MG63 (cell line): ENCODE measurements around the gene LMOD2. TPM values are rescaled to one million over a fixed set of nuclear protein-coding genes. Genes with fewer than 3 reads are reported as not detected.
"Not testable (repeated sequence)": the region's sequence is repeated elsewhere in the genome, so short reads cannot be mapped to it uniquely, and the experiment has no call there.

ENCODE experiments used
- DNase-seq: peaks from one replicate; pipeline ENCODE4 v3.0.0-alpha.2; 2020
- H3K27me3 ChIP-seq: fragments of 250-450 bp; sonication (Bioruptor Pico); 2 replicates; pipeline ENCODE4 v1.5.1; 2020; ENCODE audit warnings: mild to moderate bottlenecking, moderate library complexity
- H3K36me3 ChIP-seq: fragments of 250-450 bp; sonication (Bioruptor Pico); 2 replicates; pipeline ENCODE4 v1.5.1; 2020; ENCODE audit warnings: mild to moderate bottlenecking, moderate library complexity
- H3K4me3 ChIP-seq: fragments of 250-450 bp; sonication (Bioruptor Pico); 2 replicates; pipeline ENCODE4 v1.5.1; 2020; ENCODE audit warnings: mild to moderate bottlenecking, moderate library complexity
- H3K9me3 ChIP-seq: fragments of 250-450 bp; sonication (Bioruptor Pico); 2 replicates; pipeline ENCODE4 v1.5.1; 2020; ENCODE audit warnings: mild to moderate bottlenecking, moderate library complexity
- total RNA-seq: library from RNA; depleted of rRNA; stranded (reverse); fragments of >200 nt; shearing (Covaris generic); gene quantifications from 2 replicates; pipeline ENCODE4 v1.2.3, GENCODE V29; 2014; ENCODE audit warnings: low replicate concordance

LMOD2 gene
- total RNA-seq, 1 experiment from 2014 or later: not detected

DNA sequence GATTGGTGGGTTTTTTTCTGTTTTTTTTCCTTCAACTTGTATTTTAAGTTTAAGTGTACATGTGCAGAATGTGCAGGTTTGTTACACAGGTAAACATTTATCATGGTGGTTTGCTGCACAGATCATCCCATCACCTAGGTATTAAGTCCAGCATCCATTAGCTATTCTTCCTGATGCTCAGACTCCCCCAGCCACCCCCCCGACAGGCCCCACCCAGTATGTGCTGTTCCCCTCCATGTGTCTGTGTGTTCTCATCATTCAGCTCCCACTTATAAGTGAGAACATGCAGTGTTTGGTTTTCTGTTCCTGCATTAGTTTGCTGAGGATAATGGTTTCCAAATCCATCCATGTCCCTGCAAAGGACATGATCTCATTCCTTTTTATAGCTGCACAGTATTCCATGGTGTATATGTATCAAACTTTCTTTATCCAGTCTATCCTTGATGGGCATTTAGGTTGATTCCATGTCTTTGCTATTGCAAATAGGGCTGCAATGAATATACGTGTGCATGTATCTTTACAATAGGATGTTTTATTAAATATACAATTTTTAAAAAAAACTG is 21.6 kb upstream of the LMOD2 start:
- H3K36me3 ChIP-seq, H3K4me3 ChIP-seq, DNase-seq, H3K27me3 ChIP-seq, H3K9me3 ChIP-seq: not testable (repeated sequence)

DNA sequence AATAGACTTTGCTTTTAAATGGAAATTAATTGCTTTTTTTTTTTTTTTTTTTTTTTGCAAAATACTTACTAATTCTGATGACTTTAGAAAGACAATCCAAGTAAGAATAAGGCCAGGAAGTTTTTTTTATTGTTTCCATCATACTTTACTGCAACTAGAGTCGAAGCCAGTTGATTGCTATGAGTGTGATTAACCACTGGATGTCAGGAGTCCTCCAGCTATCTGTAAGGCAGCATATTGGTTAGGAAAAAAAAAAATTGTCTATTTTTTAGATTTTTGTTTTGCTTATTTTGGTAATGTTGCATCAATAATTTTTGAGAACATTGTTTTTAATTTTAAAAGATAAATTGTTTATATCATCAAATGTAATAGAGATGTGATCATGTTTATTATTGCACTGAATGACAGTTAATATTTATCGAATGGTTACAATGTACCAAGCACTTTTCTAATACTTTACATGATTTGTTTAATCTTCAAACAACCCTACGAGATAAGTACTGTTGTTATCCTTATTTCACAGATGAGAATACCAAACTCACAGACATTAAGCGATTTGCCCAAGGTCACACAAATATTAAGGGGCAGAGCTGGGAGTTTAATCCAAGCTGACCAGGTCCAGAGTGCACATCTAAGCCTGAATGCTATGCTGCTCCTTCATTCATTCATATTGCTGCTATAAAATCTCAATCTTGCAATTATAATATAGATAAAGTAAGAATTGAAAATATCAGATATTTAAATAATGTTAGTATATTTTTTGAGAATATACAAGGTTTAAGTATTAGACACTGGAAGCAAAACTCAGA is 19.9 kb upstream of the LMOD2 start:
- Histone ChIP-seq H3K9me3 (no peaks in the 10 kb centered on the region), H3K27me3 (no peaks in the 10 kb centered on the region), H3K36me3 (no peaks in the 10 kb centered on the region), H3K4me3 (no peak overlapping the region)
- no peak for DNase-seq

DNA sequence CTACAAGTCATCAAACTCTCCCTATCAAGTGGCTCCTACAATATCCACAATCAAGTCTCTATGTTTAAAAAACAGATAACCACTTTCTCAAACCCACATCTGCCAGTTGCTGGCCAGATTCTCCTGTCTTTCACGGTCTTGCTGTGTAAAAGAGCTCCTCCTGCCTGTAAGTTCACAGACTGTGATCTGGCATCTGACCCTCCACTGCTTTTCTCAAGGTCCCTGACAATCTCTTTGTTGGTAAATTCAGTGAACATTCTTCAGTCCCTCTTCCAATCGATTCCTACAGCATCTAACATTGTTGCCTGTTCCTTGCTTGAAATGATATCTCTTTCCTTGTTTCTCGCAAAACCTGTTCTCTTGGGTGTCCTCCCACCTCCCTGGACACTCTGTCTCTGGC is 18.5 kb upstream of the LMOD2 start:
- DNase-seq: no peak
- H3K4me3 ChIP-seq: no peak overlapping the region
- no peaks in the 10 kb centered on the region for H3K36me3 ChIP-seq
- no peaks in the 10 kb centered on the region for H3K27me3 ChIP-seq
- no peaks in the 10 kb centered on the region for H3K9me3 ChIP-seq

DNA sequence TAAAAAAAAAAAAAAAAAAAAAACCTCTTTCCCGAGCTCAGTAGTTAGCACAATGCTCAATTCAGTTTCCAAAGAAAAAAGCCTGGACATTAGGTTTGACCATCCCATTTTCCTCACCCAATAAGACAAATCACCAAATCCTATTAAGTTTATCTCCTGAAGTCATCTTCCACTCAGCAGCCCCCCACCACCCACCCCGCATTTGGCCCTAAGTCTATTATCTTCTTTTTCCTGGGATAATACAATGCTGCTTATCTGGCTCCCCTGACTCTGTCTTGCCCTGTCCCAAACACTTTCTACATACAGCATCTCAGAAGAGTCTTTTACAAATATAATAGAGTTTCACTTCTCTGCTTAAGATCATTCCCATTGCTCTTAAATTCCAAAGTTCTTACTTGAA is 17.8 kb upstream of the LMOD2 start:
- Histone ChIP-seq H3K27me3 (no peaks in the 10 kb centered on the region), H3K4me3 (no peak overlapping the region), H3K9me3 (no peaks in the 10 kb centered on the region), H3K36me3 (no peaks in the 10 kb centered on the region)
- DNase-seq: no peak

DNA sequence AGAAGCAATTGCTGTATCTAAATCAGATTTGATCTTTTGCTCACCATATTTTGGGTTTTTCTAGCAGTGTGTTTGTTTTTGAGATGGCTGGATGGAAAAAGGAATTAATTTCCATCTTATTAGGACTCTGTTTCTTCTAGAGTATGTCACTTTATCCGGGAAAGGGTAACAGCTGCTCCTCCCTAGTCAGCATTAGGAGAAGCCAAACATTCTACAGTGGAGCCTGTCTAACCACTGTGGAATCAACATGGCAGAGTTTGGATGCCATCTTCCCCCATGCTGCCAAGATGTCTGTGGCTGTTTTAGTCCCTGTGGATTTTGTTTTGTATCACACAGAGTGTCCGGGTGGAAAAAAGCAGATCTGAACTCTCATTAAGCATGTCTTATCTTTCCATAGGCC is 16.0 kb upstream of the LMOD2 start:
- no peak for DNase-seq
- H3K9me3 ChIP-seq: no peaks in the 10 kb centered on the region
- H3K27me3 ChIP-seq: no peaks in the 10 kb centered on the region
- H3K4me3 ChIP-seq: no peak overlapping the region
- H3K36me3 ChIP-seq: no peaks in the 10 kb centered on the region

DNA sequence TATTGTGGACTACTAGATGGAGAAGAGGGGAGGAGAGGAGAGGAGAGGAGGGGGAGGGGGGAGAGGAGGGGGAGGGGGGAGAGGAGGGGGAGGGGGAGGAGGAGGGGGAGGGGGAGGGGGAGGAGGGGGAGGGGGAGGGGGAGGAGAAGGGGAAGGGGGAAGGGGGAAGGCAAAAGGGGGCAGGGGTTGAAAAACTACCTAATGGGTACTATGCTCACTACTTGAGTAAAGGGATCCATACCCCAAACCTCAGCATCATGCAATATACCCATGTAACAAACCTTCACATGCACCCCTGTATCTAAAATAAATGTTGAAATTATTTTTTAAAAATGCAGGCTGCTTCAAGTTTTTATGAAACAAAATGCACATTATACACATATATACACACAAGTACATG is 15.1 kb upstream of the LMOD2 start:
- no peak overlapping the region for H3K4me3 ChIP-seq
- H3K27me3 ChIP-seq: no peaks in the 10 kb centered on the region
- no peaks in the 10 kb centered on the region for H3K36me3 ChIP-seq
- no peak for DNase-seq
- H3K9me3 ChIP-seq: no peaks in the 10 kb centered on the region

DNA sequence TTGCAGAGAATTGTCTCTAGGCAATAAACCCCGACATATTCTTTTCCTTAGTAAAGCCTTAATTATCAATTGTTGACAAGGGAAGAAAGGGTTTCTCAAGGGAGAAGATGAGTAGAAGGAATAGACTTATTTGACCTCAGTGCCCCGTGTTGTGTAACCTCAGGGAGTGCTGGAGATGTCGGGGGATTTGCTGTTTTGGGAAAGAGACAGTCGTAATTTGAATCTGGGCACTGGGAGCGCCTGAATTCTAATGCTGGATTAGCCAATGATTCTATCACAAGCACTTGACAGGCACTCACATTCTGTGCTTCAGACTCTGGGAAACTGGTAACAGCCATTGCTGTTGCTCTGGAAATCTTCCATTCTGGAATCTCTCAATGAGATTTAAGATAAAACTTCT is 13.8 kb upstream of the LMOD2 start:
- no peaks in the 10 kb centered on the region for H3K9me3 ChIP-seq
- no peak for DNase-seq
- no peak overlapping the region for H3K4me3 ChIP-seq
- no peaks in the 10 kb centered on the region for H3K27me3 ChIP-seq
- no peaks in the 10 kb centered on the region for H3K36me3 ChIP-seq

DNA sequence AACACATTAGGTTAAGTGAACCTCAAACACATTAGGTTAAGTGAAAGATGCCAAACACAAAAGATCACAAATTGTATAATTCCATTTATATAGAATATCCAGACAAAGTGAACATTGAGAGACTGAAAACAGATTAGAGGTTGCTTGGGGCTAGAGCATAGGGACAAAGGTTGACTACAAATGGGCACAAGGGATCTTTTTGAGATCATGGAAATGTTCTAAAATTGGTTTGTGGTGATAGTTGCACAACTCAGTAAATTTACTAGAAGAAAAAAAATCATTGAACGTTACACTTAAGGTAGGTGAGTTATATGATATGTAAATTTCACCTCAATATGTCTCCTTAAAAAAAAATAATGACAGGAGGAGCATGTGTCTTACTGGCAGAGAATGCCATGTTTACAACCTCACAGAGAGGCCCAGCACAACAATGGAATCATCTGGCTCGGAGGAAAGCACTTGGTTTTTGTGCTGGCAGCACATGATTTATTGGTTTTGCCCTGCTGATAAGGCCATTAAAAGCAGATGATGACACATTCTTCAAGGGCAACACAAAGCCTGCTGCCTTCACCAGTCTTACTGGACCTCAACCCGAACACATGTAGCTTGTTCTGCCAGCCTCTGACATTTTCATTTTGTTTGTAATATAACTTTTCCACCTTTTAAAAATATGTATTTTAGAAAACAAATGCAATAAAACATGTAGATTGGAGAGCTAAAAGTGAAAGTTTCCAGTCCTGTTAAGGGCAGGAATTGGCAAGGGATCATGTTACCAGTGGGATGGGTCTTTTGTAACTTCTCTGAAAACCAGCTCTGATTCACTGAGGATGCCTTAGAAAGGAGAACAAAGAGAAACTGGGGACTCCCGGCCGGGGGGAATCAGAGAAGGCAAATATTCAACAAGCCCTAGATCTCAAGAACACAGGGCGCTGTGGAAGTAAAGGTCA is 11.9 kb upstream of the LMOD2 start:
- Histone ChIP-seq H3K36me3 (no peaks in the 10 kb centered on the region), H3K27me3 (no peaks in the 10 kb centered on the region), H3K9me3 (no peaks in the 10 kb centered on the region), H3K4me3 (no peak overlapping the region)
- DNase-seq: peak; percentile 20

DNA sequence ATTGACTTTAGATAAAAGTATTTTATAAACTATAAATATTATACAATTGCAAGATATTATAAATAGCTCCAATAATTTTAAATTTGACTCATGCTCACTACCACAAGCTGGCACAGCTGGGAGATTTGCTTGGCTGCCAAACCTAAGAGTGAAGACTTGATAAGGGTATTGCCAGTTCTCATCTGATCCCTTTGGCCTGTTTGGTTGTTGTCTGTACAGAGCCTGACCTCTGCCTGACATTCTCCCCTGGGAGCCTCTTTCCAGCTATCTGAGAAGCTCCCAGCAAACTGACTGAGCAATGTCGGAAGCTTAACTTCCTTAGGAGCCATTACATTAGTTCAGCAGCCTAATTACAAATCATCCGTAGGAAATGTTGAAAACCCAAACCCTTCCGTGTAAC is 10.2 kb upstream of the LMOD2 start:
- Histone ChIP-seq H3K36me3 (no peaks in the 10 kb centered on the region), H3K4me3 (no peak overlapping the region), H3K9me3 (no peaks in the 10 kb centered on the region), H3K27me3 (no peaks in the 10 kb centered on the region)
- peak; percentile 9 for DNase-seq

DNA sequence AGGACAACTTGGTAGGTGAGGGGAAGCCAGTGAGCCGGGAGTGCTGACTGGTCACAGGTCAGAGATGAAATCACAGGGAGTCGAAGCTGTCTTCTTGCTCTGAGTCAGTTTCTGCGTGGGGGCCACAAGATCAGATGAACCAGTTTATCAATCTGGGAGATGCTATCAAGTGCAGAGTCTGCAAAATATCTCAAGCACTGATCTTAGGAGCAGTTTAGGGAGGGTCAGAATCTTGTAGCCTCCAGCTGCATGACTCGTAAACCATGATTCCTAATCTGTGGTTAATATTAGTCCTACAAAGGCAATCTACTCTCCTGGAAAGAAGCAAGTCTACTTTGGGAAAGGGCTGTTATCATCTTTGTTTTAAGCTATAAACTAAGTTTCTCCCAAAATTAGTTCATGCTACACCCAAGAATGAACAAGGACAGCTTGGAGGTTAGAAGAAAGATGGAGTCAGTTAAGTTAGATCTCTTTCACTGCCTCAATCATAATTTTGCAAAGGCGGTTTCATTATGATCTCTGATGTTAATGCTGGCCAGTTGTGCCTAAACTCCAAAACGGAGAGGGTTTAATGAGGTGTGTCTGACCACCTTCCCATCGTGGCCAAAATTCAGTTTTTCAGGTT is 8.4 kb upstream of the LMOD2 start:
- DNase-seq: no peak
- H3K9me3 ChIP-seq: no peaks in the 10 kb centered on the region
- H3K4me3 ChIP-seq: no peak overlapping the region
- no peaks in the 10 kb centered on the region for H3K27me3 ChIP-seq
- H3K36me3 ChIP-seq: no peaks in the 10 kb centered on the region

DNA sequence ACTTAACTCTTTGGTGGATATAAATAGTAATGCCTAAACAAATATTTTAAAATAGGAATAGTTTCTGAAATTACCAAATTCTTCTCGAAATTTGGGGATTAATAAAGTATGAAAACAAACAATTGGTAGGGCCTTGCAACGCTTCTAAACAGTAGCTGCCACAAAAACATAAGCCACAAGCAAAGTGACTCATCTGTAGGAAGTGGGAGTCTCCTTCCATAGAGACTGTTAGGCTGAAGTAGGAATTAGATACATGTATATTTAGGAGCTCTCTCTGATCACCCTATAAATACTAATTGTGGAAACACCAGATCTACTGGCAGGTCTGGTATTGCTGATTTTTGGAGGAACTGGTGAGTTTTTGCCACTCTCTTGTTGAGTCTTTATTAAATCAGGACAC is 5.7 kb upstream of the LMOD2 start:
- DNase-seq: no peak
- Histone ChIP-seq H3K36me3 (no peaks in the 10 kb centered on the region), H3K4me3 (no peak overlapping the region)

DNA sequence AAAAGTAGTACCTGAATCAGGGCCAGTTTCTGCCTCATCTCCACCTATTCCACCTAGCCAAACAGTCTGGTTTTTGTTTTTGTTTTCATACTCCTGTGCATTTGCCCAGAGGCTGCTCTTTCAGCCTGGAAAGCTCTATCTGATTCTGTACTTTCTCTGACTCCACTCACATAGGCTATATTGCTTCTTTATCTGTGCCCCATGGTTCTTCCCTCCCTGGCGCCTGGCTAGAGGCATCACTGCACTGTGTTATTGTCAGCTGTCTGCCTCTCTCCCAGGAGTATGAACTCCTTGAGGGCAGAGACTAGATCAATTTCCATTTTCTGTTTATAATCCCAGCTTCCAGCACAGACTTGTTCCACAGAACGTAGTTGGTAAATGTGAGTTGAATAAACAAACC is 5.1 kb upstream of the LMOD2 start:
- no peak for DNase-seq
- Histone ChIP-seq H3K36me3 (no peaks in the 10 kb centered on the region), H3K27me3 (no peaks in the 10 kb centered on the region), H3K9me3 (no peaks in the 10 kb centered on the region), H3K4me3 (no peak overlapping the region)

More for the DNA sequence above, 5.7 kb upstream of the LMOD2 start:
- Histone ChIP-seq H3K9me3 (no peaks in the 10 kb centered on the region), H3K27me3 (no peaks in the 10 kb centered on the region)

DNA sequence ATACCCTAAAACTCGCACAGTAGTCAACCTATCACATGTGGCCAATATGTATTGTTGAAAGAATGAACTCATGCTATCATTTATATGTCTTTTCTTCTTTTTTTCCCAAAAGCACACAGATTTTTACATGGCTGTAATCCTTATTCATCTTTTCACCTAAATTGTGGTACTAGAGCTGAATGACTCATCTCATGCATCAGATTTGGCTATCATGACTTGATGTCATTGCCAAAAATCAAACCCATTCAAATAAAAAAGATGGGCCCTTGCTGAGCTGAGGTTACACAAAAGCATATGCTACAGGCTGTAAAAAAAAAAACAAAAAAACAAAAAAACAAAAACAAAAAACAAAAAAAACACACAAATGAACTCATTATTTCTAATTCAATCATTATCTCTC is 3.3 kb upstream of the LMOD2 start:
- Histone ChIP-seq H3K9me3 (no peaks in the 10 kb centered on the region), H3K4me3 (no peak overlapping the region), H3K36me3 (no peaks in the 10 kb centered on the region), H3K27me3 (no peaks in the 10 kb centered on the region)
- no peak for DNase-seq

DNA sequence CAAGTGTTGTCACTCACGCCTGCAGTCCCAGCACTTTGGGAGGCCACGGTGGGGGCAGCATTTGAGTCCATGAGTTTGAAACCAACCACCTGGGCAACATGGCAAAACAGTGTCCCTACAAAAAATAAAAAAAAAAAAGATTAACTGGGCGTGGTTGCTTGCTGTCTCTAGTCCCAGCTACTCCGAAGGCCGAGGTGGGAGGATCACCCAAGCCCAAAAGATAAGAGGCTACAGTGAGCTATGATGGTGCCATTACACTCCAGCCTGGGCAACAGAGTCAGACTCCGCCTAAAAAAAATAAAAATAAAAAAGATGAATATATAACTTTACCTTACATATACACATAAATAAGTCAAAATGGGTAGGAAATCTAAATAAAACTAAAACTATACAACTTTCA is 2.5 kb upstream of the LMOD2 start:
- H3K9me3 ChIP-seq: no peaks in the 10 kb centered on the region
- H3K27me3 ChIP-seq: no peaks in the 10 kb centered on the region
- H3K36me3 ChIP-seq: no peaks in the 10 kb centered on the region
- no peak for DNase-seq
- H3K4me3 ChIP-seq: no peak overlapping the region

DNA sequence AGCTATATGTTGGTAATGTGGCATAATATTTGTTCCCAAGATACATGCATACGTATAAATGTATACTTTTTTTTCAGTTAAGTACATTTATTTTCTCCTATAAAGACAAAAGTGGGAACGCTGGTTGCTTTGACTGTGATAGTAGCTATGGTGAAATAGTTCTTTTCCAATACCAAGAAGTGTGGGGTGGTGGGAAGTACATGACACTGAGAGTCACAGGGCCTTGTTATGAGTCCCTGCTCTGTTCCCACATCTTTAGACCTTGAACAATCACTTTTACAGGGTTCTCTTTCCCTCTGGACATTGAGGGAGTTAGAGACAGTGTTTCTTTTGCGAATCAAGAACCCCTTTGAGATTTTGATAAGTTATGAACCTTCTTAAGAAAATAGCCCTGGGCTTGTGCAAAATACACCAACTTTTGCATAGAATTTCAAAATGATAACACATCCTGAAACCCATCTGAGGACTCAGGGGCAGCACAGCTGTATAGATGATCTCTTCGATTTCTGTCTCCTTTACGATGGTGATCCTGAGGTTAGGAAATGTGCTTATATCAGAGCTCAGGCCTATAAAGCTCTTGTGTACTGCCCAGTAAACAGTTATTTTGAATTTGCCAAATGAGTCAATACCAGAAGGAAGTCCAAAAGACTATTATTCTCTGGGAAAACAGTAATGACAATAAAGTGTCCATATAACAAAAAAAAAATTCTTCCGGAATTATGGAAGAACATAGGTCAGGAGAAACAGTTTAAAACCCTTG is 1.1 kb downstream of the LMOD2 start:
- Histone ChIP-seq H3K9me3 (no peaks in the 10 kb centered on the region), H3K27me3 (no peaks in the 10 kb centered on the region), H3K4me3 (no peak overlapping the region), H3K36me3 (no peaks in the 10 kb centered on the region)
- no peak for DNase-seq

DNA sequence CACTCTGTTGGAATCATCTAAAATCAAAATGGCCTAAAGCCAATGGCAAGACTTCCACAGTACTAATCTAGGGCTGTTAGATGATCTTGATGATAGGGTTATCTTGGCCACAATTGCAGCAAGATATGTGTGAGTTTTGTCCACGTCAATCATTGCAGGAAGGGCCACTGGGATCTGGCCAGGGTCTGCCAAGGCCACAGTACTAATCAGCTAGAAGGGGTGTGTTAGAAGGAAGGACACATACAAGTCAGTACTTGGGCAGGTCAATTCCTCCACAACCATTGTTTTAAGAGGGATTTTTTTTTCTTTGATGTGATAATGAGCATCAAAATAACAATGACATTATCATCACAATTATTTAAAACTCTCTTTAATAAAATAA is 1.6 kb downstream of the LMOD2 start:
- Histone ChIP-seq H3K36me3 (no peaks in the 10 kb centered on the region), H3K9me3 (no peaks in the 10 kb centered on the region), H3K4me3 (no peak overlapping the region), H3K27me3 (no peaks in the 10 kb centered on the region)
- no peak for DNase-seq
